ENCODE data around the gene IL16.

IL16 gene

GRCh38 chr15:81224232-81224631 lies 27.6 kb downstream of the IL16 start:
- Histone ChIP-seq H3K9me3 (ENCODE audit: severe bottlenecking) (no peaks in the 10 kb centered on the region), H3K27me3 (ENCODE audit: insufficient read depth, low read depth, severe bottlenecking) (no peaks in the 10 kb centered on the region), H3K36me3 (no peaks in the 10 kb centered on the region), H3K4me3 (ENCODE audit: low read depth, low read length) (no peak overlapping the region), H3K27ac (no peak overlapping the region)
- TF ChIP-seq, protein P1, sequence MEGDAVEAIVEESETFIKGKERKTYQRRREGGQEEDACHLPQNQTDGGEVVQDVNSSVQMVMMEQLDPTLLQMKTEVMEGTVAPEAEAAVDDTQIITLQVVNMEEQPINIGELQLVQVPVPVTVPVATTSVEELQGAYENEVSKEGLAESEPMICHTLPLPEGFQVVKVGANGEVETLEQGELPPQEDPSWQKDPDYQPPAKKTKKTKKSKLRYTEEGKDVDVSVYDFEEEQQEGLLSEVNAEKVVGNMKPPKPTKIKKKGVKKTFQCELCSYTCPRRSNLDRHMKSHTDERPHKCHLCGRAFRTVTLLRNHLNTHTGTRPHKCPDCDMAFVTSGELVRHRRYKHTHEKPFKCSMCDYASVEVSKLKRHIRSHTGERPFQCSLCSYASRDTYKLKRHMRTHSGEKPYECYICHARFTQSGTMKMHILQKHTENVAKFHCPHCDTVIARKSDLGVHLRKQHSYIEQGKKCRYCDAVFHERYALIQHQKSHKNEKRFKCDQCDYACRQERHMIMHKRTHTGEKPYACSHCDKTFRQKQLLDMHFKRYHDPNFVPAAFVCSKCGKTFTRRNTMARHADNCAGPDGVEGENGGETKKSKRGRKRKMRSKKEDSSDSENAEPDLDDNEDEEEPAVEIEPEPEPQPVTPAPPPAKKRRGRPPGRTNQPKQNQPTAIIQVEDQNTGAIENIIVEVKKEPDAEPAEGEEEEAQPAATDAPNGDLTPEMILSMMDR (IDR thresholded peaks at IDR 0.05; ENCODE audit: low read depth, low read length): no peak
- DNase-seq: no peak

GRCh38 chr15:81225161-81225671 lies 28.5 kb downstream of the IL16 start:
- H3K27me3 ChIP-seq (ENCODE audit: insufficient read depth, low read depth, severe bottlenecking): no peaks in the 10 kb centered on the region
- H3K9me3 ChIP-seq (ENCODE audit: severe bottlenecking): no peaks in the 10 kb centered on the region
- H3K27ac ChIP-seq: no peak overlapping the region
- TF ChIP-seq, protein P1 (IDR thresholded peaks at IDR 0.05; ENCODE audit: low read depth, low read length): no peak
- H3K36me3 ChIP-seq: no peaks in the 10 kb centered on the region
- no peak overlapping the region for H3K4me3 ChIP-seq (ENCODE audit: low read depth, low read length)
- no peak for DNase-seq

- no peak overlapping the region for H3K27ac ChIP-seq
- no peak overlapping the region for H3K4me3 ChIP-seq (ENCODE audit: low read depth, low read length)
- no peaks in the 10 kb centered on the region for H3K9me3 ChIP-seq (ENCODE audit: severe bottlenecking)
- no peak for DNase-seq
- H3K27me3 ChIP-seq (ENCODE audit: insufficient read depth, low read depth, severe bottlenecking): no peaks in the 10 kb centered on the region
- TF ChIP-seq, protein P1 (IDR thresholded peaks at IDR 0.05; ENCODE audit: low read depth, low read length): no peak
- no peaks in the 10 kb centered on the region for H3K36me3 ChIP-seq
Measured at GRCh38 chr15:81227716-81228115, 31.0 kb downstream of the IL16 start.

DNA sequence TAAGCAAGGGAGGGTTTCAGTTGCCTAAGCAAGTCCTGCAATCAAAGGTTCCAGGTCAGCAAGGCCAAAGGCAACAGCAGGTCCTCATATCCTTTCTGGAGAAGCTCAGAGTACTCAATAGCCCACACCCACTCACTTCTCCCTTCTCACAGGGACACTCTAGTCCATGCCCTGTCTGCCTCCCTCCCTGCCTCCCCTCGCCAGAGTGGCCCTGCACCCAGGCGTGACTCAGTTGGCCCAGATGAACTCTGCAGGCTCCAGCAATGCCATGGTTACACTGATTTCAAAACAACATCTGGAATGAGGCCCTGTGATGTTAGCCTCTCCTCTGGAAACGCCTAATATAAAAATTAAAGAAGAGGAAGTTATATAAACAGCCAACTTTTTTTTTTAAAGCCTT lies 32.9 kb downstream of the IL16 start:
- Histone ChIP-seq H3K36me3 (no peaks in the 10 kb centered on the region), H3K9me3 (ENCODE audit: severe bottlenecking) (no peaks in the 10 kb centered on the region), H3K27me3 (ENCODE audit: insufficient read depth, low read depth, severe bottlenecking) (no peaks in the 10 kb centered on the region), H3K4me3 (ENCODE audit: low read depth, low read length) (no peak overlapping the region), H3K27ac (no peak overlapping the region)
- TF ChIP-seq, protein P1 (IDR thresholded peaks at IDR 0.05; ENCODE audit: low read depth, low read length): no peak
- no peak for DNase-seq

GRCh38 chr15:81235276-81236123 lies 38.8 kb downstream of the IL16 start:
- Histone ChIP-seq H3K27me3 (ENCODE audit: insufficient read depth, low read depth, severe bottlenecking) (no peaks in the 10 kb centered on the region), H3K27ac (no peak overlapping the region), H3K36me3 (no peaks in the 10 kb centered on the region), H3K4me3 (ENCODE audit: low read depth, low read length) (no peak overlapping the region), H3K9me3 (ENCODE audit: severe bottlenecking) (no peaks in the 10 kb centered on the region)
- TF ChIP-seq, protein P1 (IDR thresholded peaks at IDR 0.05; ENCODE audit: low read depth, low read length): no peak
- DNase-seq: no peak

Measured in WERI-Rb-1 (cell line).